Glutamatergic neuron (in vitro differentiated cells): ENCODE data around the gene CAMK2A. TPM values are rescaled to one million over a fixed set of nuclear protein-coding genes. Genes with fewer than 3 reads are reported as not detected.

Experiments used
- DNase-seq: peaks from one replicate; pipeline ENCODE4 v3.0.0; 2022
- H3K27ac Mint-ChIP-seq: one replicate; pipeline ENCODE4 v1.8.0; 2020; ENCODE audit warnings: mild to moderate bottlenecking, mixed read lengths, inconsistent platforms; ENCODE audit not compliant: unreplicated experiment
- H3K27me3 Mint-ChIP-seq: one replicate; pipeline ENCODE4 v1.8.0; 2020; ENCODE audit warnings: mild to moderate bottlenecking, moderate library complexity, mixed read lengths, inconsistent platforms; ENCODE audit not compliant: unreplicated experiment
- H3K36me3 Mint-ChIP-seq: one replicate; pipeline ENCODE4 v1.8.0; 2020; ENCODE audit warnings: mild to moderate bottlenecking, mixed read lengths, inconsistent platforms; ENCODE audit not compliant: unreplicated experiment
- H3K4me1 Mint-ChIP-seq: one replicate; pipeline ENCODE4 v1.8.0; 2020; ENCODE audit warnings: mild to moderate bottlenecking, low read depth, mixed read lengths, inconsistent platforms; ENCODE audit not compliant: unreplicated experiment
- H3K4me3 Mint-ChIP-seq: one replicate; pipeline ENCODE4 v1.8.0; 2020; ENCODE audit warnings: mild to moderate bottlenecking, mixed read lengths, inconsistent platforms; ENCODE audit not compliant: unreplicated experiment
- H3K9me3 Mint-ChIP-seq: one replicate; pipeline ENCODE4 v1.8.0; 2020; ENCODE audit warnings: mild to moderate bottlenecking, moderate library complexity, mixed read lengths, inconsistent platforms; ENCODE audit not compliant: unreplicated experiment
- CTCF ChIP-seq: fragments of 200-600 bp; sonication (generic); IDR thresholded peaks from one replicate; pipeline ENCODE4 v1.5.0; 2021; ENCODE audit not compliant: partially characterized antibody, unreplicated experiment
- total RNA-seq: library from RNA; stranded (reverse); fragmentation: NEBNext Ultra II Directional; extraction: Animal tissue kit (Norgen Biotek cat#: 25700); gene quantifications from one replicate; pipeline ENCODE4 v1.2.1, GENCODE V29; 2021; ENCODE audit not compliant: unreplicated experiment

The CAMK2A gene
- total RNA-seq, 1 donor from 2014 or later = 1.1 TPM

- DNase-seq = no peak
- Mint-ChIP-seq H3K36me3 (no peaks in the 10 kb centered on the region), H3K27ac (no peak overlapping the region), H3K4me1 (peaks cover 19% of the 10 kb centered on the region), H3K4me3 (no peak overlapping the region), H3K27me3 (peaks cover 9% of the 10 kb centered on the region), H3K9me3 (peaks cover 10% of the 10 kb centered on the region)
- TF ChIP-seq CTCF = no peak
Observed at GRCh38 chr5:150295741-150296486, 6.3 kb upstream of the CAMK2A start.

- no peaks in the 10 kb centered on the region for H3K36me3 Mint-ChIP-seq
- peaks cover 10% of the 10 kb centered on the region for H3K27me3 Mint-ChIP-seq
- no peak for DNase-seq
Observed at GRCh38 chr5:150295172-150295634, 5.6 kb upstream of the CAMK2A start.

GRCh38 chr5:150294551-150295071 lies 5.0 kb upstream of the CAMK2A start:
- H3K4me1 Mint-ChIP-seq = peaks cover 27% of the 10 kb centered on the region
- no peak overlapping the region for H3K27ac Mint-ChIP-seq
- no peak for TF ChIP-seq CTCF
- peaks cover 8% of the 10 kb centered on the region for H3K27me3 Mint-ChIP-seq
- H3K4me3 Mint-ChIP-seq = no peak overlapping the region
- peaks cover 10% of the 10 kb centered on the region for H3K9me3 Mint-ChIP-seq
- H3K36me3 Mint-ChIP-seq = no peaks in the 10 kb centered on the region
- no peak for DNase-seq

More at GRCh38 chr5:150295172-150295634, 5.6 kb upstream of the CAMK2A start:
- peaks cover 23% of the 10 kb centered on the region for H3K4me1 Mint-ChIP-seq
- no peak for TF ChIP-seq CTCF
- H3K4me3 Mint-ChIP-seq = no peak overlapping the region
- peaks cover 10% of the 10 kb centered on the region for H3K9me3 Mint-ChIP-seq
- H3K27ac Mint-ChIP-seq = no peak overlapping the region

- Mint-ChIP-seq H3K27me3 (peaks cover 8% of the 10 kb centered on the region), H3K27ac (peak overlapping the region; percentile 69), H3K36me3 (no peaks in the 10 kb centered on the region), H3K4me3 (peak overlapping the region; percentile 51), H3K4me1 (peaks cover 30% of the 10 kb centered on the region), H3K9me3 (peaks cover 10% of the 10 kb centered on the region)
- DNase-seq = no peak
- TF ChIP-seq CTCF = no peak
Observed at GRCh38 chr5:150293091-150293941, 3.7 kb upstream of the CAMK2A start.
